Ascending aorta (tissue), 2 donors: ENCODE data around the gene MUC12. TPM values are rescaled to one million over a fixed set of nuclear protein-coding genes. Genes with fewer than 3 reads are reported as not detected.
A peak's percentile ranks its signal among the peaks of the same experiment; 100 is the strongest.

ENCODE experiments used
- DNase-seq, 2 donors: peaks; one replicate each; pipeline ENCODE4 v3.0.0-alpha.2; 2019; ENCODE audit warnings: low spot score in 2 of 2
- H3K27ac ChIP-seq, 2 donors: fragments of 200-600 bp; sonication (generic); one replicate each; pipeline ENCODE4 v1.5.1; 2016 to 2017; ENCODE audit warnings: mild to moderate bottlenecking in 1 of 2
- H3K27me3 ChIP-seq: fragments of 200-600 bp; sonication (generic); one replicate; pipeline ENCODE4 v1.5.1; 2017
- H3K36me3 ChIP-seq, 2 donors: fragments of 200-600 bp; sonication (generic); one replicate each; pipeline ENCODE4 v1.5.1; 2016
- H3K4me1 ChIP-seq, 2 donors: fragments of 200-600 bp; sonication (generic); one replicate each; pipeline ENCODE4 v1.5.1; 2016 to 2017; ENCODE audit warnings: mild to moderate bottlenecking in 1 of 2
- H3K4me3 ChIP-seq, 2 donors: fragments of 200-600 bp; sonication (generic); one replicate each; pipeline ENCODE4 v1.5.1; 2016 to 2017; ENCODE audit warnings: mild to moderate bottlenecking in 1 of 2
- H3K9me3 ChIP-seq, 2 donors: fragments of 200-600 bp; sonication (generic); one replicate each; pipeline ENCODE4 v1.5.1; 2016
- CTCF ChIP-seq, 3 experiments: fragments of 200-600 bp in 2 of 3; fragments of 450-650 bp in 1 of 3; sonication (generic) in 2 of 3; IDR thresholded peaks; one replicate each; pipeline ENCODE4 v1.5.1; 2016 to 2019; ENCODE audit warnings: antibody characterized with exemption in 3 of 3, mild to moderate bottlenecking in 1 of 3, moderate library complexity in 1 of 3
- intact Hi-C: fragments of 100-400 bp; cut with DNase I; formaldehyde crosslinking; loops from one replicate; pipeline ENCODE4 v1.15.1; 2023
- total RNA-seq: library from RNA; depleted of rRNA; stranded (reverse); fragments of >200 nt; gene quantifications from one replicate; pipeline ENCODE4 v1.1.0, GENCODE V29; 2016

MUC12 gene
- total RNA-seq, 1 donor from 2014 or later, result 0.85 TPM

GRCh38 chr7:100963874-100964273 lies 5.5 kb upstream of the MUC12 start:
- Histone ChIP-seq H3K36me3 (no peaks in the 10 kb centered on the region), H3K9me3 (no peaks in the 10 kb centered on the region), H3K4me1 (peaks cover 4 to 6% of the 10 kb centered on the region in 2 donors), H3K27ac (no peak overlapping the region), H3K4me3 (no peak overlapping the region), H3K27me3 (peaks cover 22% of the 10 kb centered on the region)
- intact Hi-C loops, result no loop called here
- TF ChIP-seq CTCF (IDR thresholded peaks at IDR 0.05), result no peak
- DNase-seq, result no peak

GRCh38 chr7:100964630-100965029 lies 4.7 kb upstream of the MUC12 start:
- Histone ChIP-seq H3K27me3 (peaks cover 22% of the 10 kb centered on the region), H3K4me3 (no peak overlapping the region), H3K27ac (no peak overlapping the region), H3K36me3 (no peaks in the 10 kb centered on the region), H3K4me1 (peaks cover 4 to 6% of the 10 kb centered on the region in 2 donors), H3K9me3 (no peaks in the 10 kb centered on the region)
- TF ChIP-seq CTCF (IDR thresholded peaks at IDR 0.05), result no peak
- DNase-seq, result no peak
- intact Hi-C loops, result no loop called here

GRCh38 chr7:100965045-100965722 lies 4.2 kb upstream of the MUC12 start:
- no peak overlapping the region for H3K27ac ChIP-seq
- peaks cover 22% of the 10 kb centered on the region for H3K27me3 ChIP-seq
- no peak for DNase-seq
- H3K9me3 ChIP-seq, result no peaks in the 10 kb centered on the region
- intact Hi-C loops, result no loop called here
- H3K4me1 ChIP-seq, result peaks cover 4 to 6% of the 10 kb centered on the region in 2 donors
- TF ChIP-seq CTCF (IDR thresholded peaks at IDR 0.05), result no peak
- H3K4me3 ChIP-seq, result peak overlapping the region in 1 of 2 donors; percentile 47
- H3K36me3 ChIP-seq, result no peaks in the 10 kb centered on the region

GRCh38 chr7:100965723-100966541 lies 3.4 kb upstream of the MUC12 start:
- H3K27me3 ChIP-seq, result peaks cover 22% of the 10 kb centered on the region
- DNase-seq, result peak in 1 of 2 donors; percentile 73

More at GRCh38 chr7:100965723-100966541, 3.4 kb upstream of the MUC12 start:
- intact Hi-C loops, result no loop called here
- no peaks in the 10 kb centered on the region for H3K36me3 ChIP-seq
- H3K9me3 ChIP-seq, result no peaks in the 10 kb centered on the region
- no peak overlapping the region for H3K27ac ChIP-seq
- peak overlapping the region; percentile 45 to 47 for H3K4me3 ChIP-seq
- peak; percentile 47 to 68 (median 54) for TF ChIP-seq CTCF (IDR thresholded peaks at IDR 0.05)
- peaks cover 4 to 6% of the 10 kb centered on the region in 2 donors for H3K4me1 ChIP-seq
